Measurements from ENCODE around the gene F11R. TPM values are rescaled to one million over a fixed set of nuclear protein-coding genes. Genes with fewer than 3 reads are reported as not detected.
A peak's percentile ranks its signal among the peaks of the same experiment; 100 is the strongest.

The F11R gene
- total and polyA plus RNA-seq, 12 donors, result 7.1 to 22.7 (median 10.1) TPM

DNA sequence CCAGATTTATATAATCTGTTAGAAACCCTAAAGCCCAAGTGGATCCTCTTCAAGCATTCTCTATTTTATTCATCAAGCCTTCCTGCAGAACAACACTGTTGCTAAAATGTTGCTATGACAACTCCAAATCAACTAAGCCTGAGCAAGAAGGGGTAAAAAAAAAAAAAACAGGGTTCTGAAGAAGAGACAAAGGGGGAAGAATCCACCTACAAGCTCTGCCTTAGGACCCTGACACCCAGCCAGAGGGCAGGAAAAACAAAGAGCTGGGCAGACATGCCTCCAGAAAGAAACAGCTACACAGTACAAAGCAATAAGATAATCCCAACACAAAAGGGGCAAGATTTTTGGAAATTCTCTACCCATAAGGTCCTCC, 23.6 kb upstream of the F11R start:
- H3K36me3 ChIP-seq, result peaks cover 0 to 47% (median 35%) of the 10 kb centered on the region in 9 donors

DNA sequence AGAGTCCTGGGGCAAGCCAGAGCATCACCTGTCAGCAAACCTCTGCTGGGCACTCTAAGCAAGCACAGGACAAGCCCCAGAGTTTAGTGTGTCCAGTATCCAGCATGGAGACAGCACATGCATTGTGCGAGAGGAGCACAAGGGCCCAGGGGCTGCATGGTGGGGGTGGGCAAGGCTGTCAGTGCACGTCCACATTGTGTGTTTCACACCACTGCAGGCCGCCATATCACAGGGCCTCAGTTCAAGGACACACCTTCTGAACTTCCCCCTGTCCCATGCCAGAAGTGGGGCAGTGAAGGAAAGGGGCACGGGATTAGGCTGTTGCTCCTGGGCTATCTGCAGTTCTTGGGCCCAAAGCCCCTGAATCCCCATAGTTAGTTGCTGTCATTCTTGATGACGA, 18.6 kb upstream of the F11R start:
- intact Hi-C loops (cut with DNase I), result no loop called here
- Histone ChIP-seq H3K4me3 (no peak overlapping the region), H3K27me3 (no peaks in the 10 kb centered on the region), H3K4me1 (peaks cover 0 to 36% (median 16%) of the 10 kb centered on the region in 9 donors), H3K9me3 (no peaks in the 10 kb centered on the region), H3K36me3 (peaks cover 0 to 49% (median 41%) of the 10 kb centered on the region in 9 donors), H3K27ac (no peak overlapping the region)
- ATAC-seq, result no peak
- DNase-seq, result no peak
- TF ChIP-seq, protein P1, sequence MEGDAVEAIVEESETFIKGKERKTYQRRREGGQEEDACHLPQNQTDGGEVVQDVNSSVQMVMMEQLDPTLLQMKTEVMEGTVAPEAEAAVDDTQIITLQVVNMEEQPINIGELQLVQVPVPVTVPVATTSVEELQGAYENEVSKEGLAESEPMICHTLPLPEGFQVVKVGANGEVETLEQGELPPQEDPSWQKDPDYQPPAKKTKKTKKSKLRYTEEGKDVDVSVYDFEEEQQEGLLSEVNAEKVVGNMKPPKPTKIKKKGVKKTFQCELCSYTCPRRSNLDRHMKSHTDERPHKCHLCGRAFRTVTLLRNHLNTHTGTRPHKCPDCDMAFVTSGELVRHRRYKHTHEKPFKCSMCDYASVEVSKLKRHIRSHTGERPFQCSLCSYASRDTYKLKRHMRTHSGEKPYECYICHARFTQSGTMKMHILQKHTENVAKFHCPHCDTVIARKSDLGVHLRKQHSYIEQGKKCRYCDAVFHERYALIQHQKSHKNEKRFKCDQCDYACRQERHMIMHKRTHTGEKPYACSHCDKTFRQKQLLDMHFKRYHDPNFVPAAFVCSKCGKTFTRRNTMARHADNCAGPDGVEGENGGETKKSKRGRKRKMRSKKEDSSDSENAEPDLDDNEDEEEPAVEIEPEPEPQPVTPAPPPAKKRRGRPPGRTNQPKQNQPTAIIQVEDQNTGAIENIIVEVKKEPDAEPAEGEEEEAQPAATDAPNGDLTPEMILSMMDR (IDR thresholded peaks at IDR 0.05), result no peak
- WGBS, 2 donors, result 78 to 87% methylated on average over 5 of the region's 5 CpGs

More for the DNA sequence above, 23.6 kb upstream of the F11R start:
- no peaks in the 10 kb centered on the region for H3K27me3 ChIP-seq
- DNase-seq, result no peak
- TF ChIP-seq, protein P1 (IDR thresholded peaks at IDR 0.05), result no peak
- H3K4me1 ChIP-seq, result peaks cover 0 to 47% (median 17%) of the 10 kb centered on the region in 9 donors
- no peak for ATAC-seq
- intact Hi-C loops (cut with DNase I), result loop anchor here in 5 of 10 donors (2.0 to 10.0 kb wide), 5 partner anchors 26 to 53 kb away; partner anchors contain the start of gene KLHDC9 (in 1 of the 5)
- H3K9me3 ChIP-seq, result no peaks in the 10 kb centered on the region
- peak overlapping the region in 9 of 10 donors; percentile 86 to 98 (median 96) for H3K27ac ChIP-seq
- H3K4me3 ChIP-seq, result peak overlapping the region; percentile 65 to 98 (median 86)

DNA sequence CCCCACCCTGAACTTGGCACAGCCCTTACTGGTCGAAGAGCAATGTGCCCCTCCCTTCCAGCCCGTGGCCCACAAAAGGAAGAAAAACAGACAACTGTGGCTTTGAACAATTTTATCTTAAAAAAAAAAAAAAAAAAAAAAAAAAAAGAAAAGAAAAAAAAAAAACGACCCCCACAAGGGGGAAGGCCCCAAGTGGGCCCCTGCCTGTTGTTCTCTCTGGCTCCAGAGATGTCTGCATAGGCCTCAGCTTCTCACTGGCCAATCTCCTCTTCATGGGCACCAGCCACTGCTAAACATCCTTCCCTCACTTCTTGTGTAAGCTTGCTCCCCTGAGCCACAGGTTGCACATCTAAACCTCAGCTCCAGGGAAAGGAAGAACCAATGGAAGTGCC, 18.2 kb upstream of the F11R start:
- Histone ChIP-seq H3K27ac (peak overlapping the region in 4 of 10 donors; percentile 29 to 66 (median 56)), H3K36me3 (peaks cover 0 to 49% (median 41%) of the 10 kb centered on the region in 9 donors), H3K4me1 (peaks cover 0 to 32% (median 12%) of the 10 kb centered on the region in 9 donors), H3K4me3 (peak overlapping the region in 9 of 10 donors; percentile 34 to 66 (median 59)), H3K9me3 (no peaks in the 10 kb centered on the region), H3K27me3 (no peaks in the 10 kb centered on the region)
- TF ChIP-seq, protein P1 (IDR thresholded peaks at IDR 0.05), result no peak
- 19 to 32% methylated on average over 3 of the region's 3 CpGs for WGBS, 2 donors
- DNase-seq (no peak), ATAC-seq (no peak)
- intact Hi-C loops (cut with DNase I), result no loop called here

DNA sequence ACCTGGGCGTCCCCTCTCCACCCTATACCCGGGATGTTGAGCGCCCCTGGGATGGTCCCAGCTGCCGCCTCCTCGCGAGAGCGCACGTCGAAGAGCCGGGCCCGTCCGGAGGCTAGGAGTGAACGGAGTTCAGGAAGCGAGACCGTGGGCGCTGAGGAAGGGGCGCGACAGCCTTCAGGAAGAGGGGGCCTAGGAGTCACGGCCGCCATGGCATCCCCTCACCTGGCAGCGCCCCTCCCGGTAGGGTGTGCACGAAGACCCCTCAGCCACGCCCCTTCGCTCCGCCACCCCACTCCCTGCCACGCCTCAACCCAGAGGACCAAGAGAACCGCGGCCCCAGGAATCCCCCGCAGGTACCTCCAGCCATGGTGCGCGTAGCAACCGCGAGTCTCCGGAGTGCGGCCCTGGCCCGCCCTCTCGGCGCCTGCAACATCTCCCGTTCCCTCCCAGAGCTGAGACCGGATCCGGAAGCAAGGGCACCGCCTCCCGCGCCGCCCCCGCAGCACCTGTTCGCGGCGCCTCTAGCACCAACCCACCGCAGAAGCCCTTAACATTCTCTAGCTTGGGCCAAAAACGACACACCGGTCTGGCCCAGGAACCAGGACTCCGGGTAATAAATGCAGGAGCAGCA, 17.7 kb upstream of the F11R start, which contains the start of gene TSTD1:
TSS of gene TSTD1 (minus strand) at position 442 of the 631 bp plus-strand sequence. CDS start at position 367, 75 bp downstream.
- Histone ChIP-seq H3K27ac (peak within 1 kb of the TSS in 5 of 10 donors; percentile 29 to 66 (median 56)), H3K4me1 (peaks cover 0 to 27% (median 7%) of the 10 kb centered on the region in 9 donors), H3K27me3 (no peaks in the 10 kb centered on the region), H3K4me3 (peak within 1 kb of the TSS; percentile 23 to 66 (median 58)), H3K36me3 (peaks cover 0 to 49% (median 41%) of the 10 kb centered on the region in 9 donors), H3K9me3 (no peaks in the 10 kb centered on the region)
- 26 to 37% methylated on average over 54 of the region's 54 CpGs for WGBS, 2 donors
- intact Hi-C loops (cut with DNase I), result no loop called here
- DNase-seq (peak; percentile 51 to 55), ATAC-seq (peak; percentile 74 to 87 (median 84))
- TF ChIP-seq, protein P1 (IDR thresholded peaks at IDR 0.05), result no peak

Measured in heart right ventricle (tissue), 16 donors.